Fibroblast of skin of left biceps (primary cell): Measurements from ENCODE around the gene MARK3.

Experiments used
- DNase-seq, 2 experiments: peaks; one replicate each; pipeline ENCODE4 v3.0.0-alpha.2; 2013; ENCODE audit warnings: low read depth in 2 of 2

Gene MARK3

GRCh38 chr14:103367995-103368394 lies 17.2 kb upstream of the MARK3 start:
- DNase-seq: no peak

GRCh38 chr14:103370087-103370486 lies 15.1 kb upstream of the MARK3 start:
- DNase-seq: no peak

- DNase-seq: no peak
These were observed 13.2 kb upstream of the MARK3 start for GRCh38 chr14:103372017-103372416.

GRCh38 chr14:103372552-103373304 lies 12.5 kb upstream of the MARK3 start:
- DNase-seq: no peak

- DNase-seq: no peak
These were observed 11.1 kb upstream of the MARK3 start for GRCh38 chr14:103374121-103374520.

GRCh38 chr14:103377522-103378037 lies 7.6 kb upstream of the MARK3 start:
- no peak for DNase-seq

GRCh38 chr14:103378038-103378854 lies 7.0 kb upstream of the MARK3 start:
- no peak for DNase-seq

- DNase-seq: no peak
These were observed 4.4 kb upstream of the MARK3 start for GRCh38 chr14:103380719-103381377.

GRCh38 chr14:103382376-103382775 lies 2.8 kb upstream of the MARK3 start:
- DNase-seq: no peak

- DNase-seq: no peak
These were observed 614 bp upstream of the MARK3 start for GRCh38 chr14:103384450-103385151.

GRCh38 chr14:103385929-103386712 lies 906 bp downstream of the MARK3 start:
- DNase-seq: no peak

- DNase-seq: no peak
These were observed 1.6 kb downstream of the MARK3 start for GRCh38 chr14:103386713-103387329.

- no peak for DNase-seq
These were observed 3.4 kb downstream of the MARK3 start for GRCh38 chr14:103388664-103389063.

GRCh38 chr14:103390605-103391004 lies 5.4 kb downstream of the MARK3 start:
- no peak for DNase-seq

GRCh38 chr14:103391048-103391447 lies 5.8 kb downstream of the MARK3 start:
- DNase-seq: no peak

GRCh38 chr14:103392106-103392505 lies 6.9 kb downstream of the MARK3 start:
- no peak for DNase-seq

GRCh38 chr14:103392572-103392971 lies 7.4 kb downstream of the MARK3 start:
- no peak for DNase-seq

- DNase-seq: no peak
These were observed 7.9 kb downstream of the MARK3 start for GRCh38 chr14:103393070-103393469.

GRCh38 chr14:103393676-103394626 lies 8.7 kb downstream of the MARK3 start:
- DNase-seq: no peak
